IMR-90 (cell line): ENCODE results near the gene PTPRG. TPM values are rescaled to one million over a fixed set of nuclear protein-coding genes. Genes with fewer than 3 reads are reported as not detected.

ENCODE experiments used
- ATAC-seq: fragments of 200-7000 bp; cut with Tn5 transposase; 2 replicates; pipeline ENCODE4 v1.9.1; 2020; ENCODE audit warnings: low read depth, mild to moderate bottlenecking, moderate library complexity
- BruUV-seq: library from RNA; stranded (reverse); fragments of 400-500 nt; replicated peaks from 2 replicates; lab custom pipeline; 2021; lab: Mats Ljungman, UMichigan
- CTCF ChIA-PET: fragments of 300-600 bp; formaldehyde crosslinking; extraction: SDS; loops from one replicate; lab custom pipeline; 2021; ENCODE audit warnings: antibody characterized with exemption; lab: Yijun Ruan, JAX
- POLR2A ChIA-PET: fragments of 300-600 bp; sonication (Branson Sonifier 250); formaldehyde crosslinking; loops from one replicate; lab custom pipeline; 2022; ENCODE audit warnings: antibody characterized with exemption; ENCODE audit not compliant: unreplicated experiment; lab: Charles Lee
- DNase-seq: peaks from one replicate; pipeline ENCODE4 v3.0.0; 2013
- H2AFZ ChIP-seq: replicated peaks from 2 replicates; pipeline ENCODE3; 2013; ENCODE audit warnings: low read length, mild to moderate bottlenecking; ENCODE audit not compliant: poor library complexity
- H2AK5ac ChIP-seq: 2 replicates; pipeline ENCODE4 v1.6.1; 2013; ENCODE audit warnings: low read depth, low read length, inconsistent platforms
- H2AK9ac ChIP-seq: replicated peaks from 2 replicates; pipeline ENCODE3; 2013; ENCODE audit warnings: mild to moderate bottlenecking, low read depth, low read length, moderate library complexity; ENCODE audit not compliant: poor library complexity
- H2BK120ac ChIP-seq: 2 replicates; pipeline ENCODE4 v1.6.1; 2013; ENCODE audit warnings: low read depth, low read length, inconsistent platforms
- H2BK15ac ChIP-seq: 3 replicates; pipeline ENCODE4 v1.6.1; 2013; ENCODE audit warnings: low read depth, low read length, inconsistent platforms
- H2BK20ac ChIP-seq: 2 replicates; pipeline ENCODE4 v1.6.1; 2013; ENCODE audit warnings: low read depth, mild to moderate bottlenecking, inconsistent platforms, low read length, moderate library complexity
- H2BK5ac ChIP-seq: 2 replicates; pipeline ENCODE4 v1.6.1; 2013; ENCODE audit warnings: mild to moderate bottlenecking, low read depth, low read length, inconsistent platforms; ENCODE audit not compliant: poor library complexity, severe bottlenecking
- H3K14ac ChIP-seq: replicated peaks from 2 replicates; pipeline ENCODE4 v1.6.1; 2013; ENCODE audit warnings: low read depth, low read length, inconsistent platforms
- H3K18ac ChIP-seq: 2 replicates; pipeline ENCODE4 v1.6.1; 2013; ENCODE audit warnings: low read depth, low read length, control low read depth
- H3K23ac ChIP-seq: 2 replicates; pipeline ENCODE4 v1.6.1; 2013; ENCODE audit warnings: low read depth, low read length, inconsistent platforms
- H3K27ac ChIP-seq: 2 replicates; pipeline ENCODE4 v1.5.1; 2013; ENCODE audit warnings: mild to moderate bottlenecking, control low read depth, low read length; ENCODE audit not compliant: insufficient read depth
- H3K27me3 ChIP-seq: 2 replicates; pipeline ENCODE4 v1.6.1; 2013; ENCODE audit warnings: low read length; ENCODE audit not compliant: control insufficient read depth, insufficient read depth
- H3K36me3 ChIP-seq: 2 replicates; pipeline ENCODE4 v1.6.1; 2013; ENCODE audit warnings: low read length, mixed read lengths; ENCODE audit not compliant: control insufficient read depth, insufficient read depth
- H3K4ac ChIP-seq: 2 replicates; pipeline ENCODE4 v1.6.1; 2013; ENCODE audit warnings: low read depth, low read length, inconsistent platforms
- H3K4me1 ChIP-seq: 2 replicates; pipeline ENCODE4 v1.6.1; 2013; ENCODE audit warnings: low read length, mixed read lengths; ENCODE audit not compliant: control insufficient read depth, insufficient read depth
- H3K4me2 ChIP-seq: 2 replicates; pipeline ENCODE4 v1.6.1; 2013; ENCODE audit warnings: low read depth, mild to moderate bottlenecking, control low read depth, low read length, moderate library complexity
- H3K4me3 ChIP-seq: 2 replicates; pipeline ENCODE4 v1.5.1; 2013; ENCODE audit warnings: low read depth, mild to moderate bottlenecking, control low read depth, low read length, moderate library complexity; ENCODE audit not compliant: insufficient read depth
- H3K56ac ChIP-seq: 2 replicates; pipeline ENCODE4 v1.6.1; 2013; ENCODE audit warnings: low read length, inconsistent platforms; ENCODE audit not compliant: insufficient read depth; ENCODE audit errors: extremely low read depth
- H3K79me1 ChIP-seq, 2 experiments: 2 replicates each; pipeline ENCODE4 v1.6.1; 2013; ENCODE audit warnings: low read length in 2 of 2, inconsistent platforms in 1 of 2, low read depth in 1 of 2
- H3K9ac ChIP-seq: 2 replicates; pipeline ENCODE4 v1.6.1; 2013; ENCODE audit warnings: low read depth, low read length, control low read depth
- H3K9me1 ChIP-seq: 2 replicates; pipeline ENCODE4 v1.6.1; 2013; ENCODE audit warnings: low read length, inconsistent platforms; ENCODE audit not compliant: insufficient read depth
- H3K9me3 ChIP-seq: 2 replicates; pipeline ENCODE4 v1.6.1; 2013; ENCODE audit warnings: low read length; ENCODE audit not compliant: control insufficient read depth, insufficient read depth
- H4K20me1 ChIP-seq: 2 replicates; pipeline ENCODE4 v1.6.1; 2013; ENCODE audit warnings: low read length, inconsistent platforms; ENCODE audit not compliant: insufficient read depth
- H4K5ac ChIP-seq: 2 replicates; pipeline ENCODE4 v1.6.1; 2013; ENCODE audit warnings: mild to moderate bottlenecking, low read depth, low read length, control low read depth
- H4K8ac ChIP-seq, 2 experiments: 2 replicates each; pipeline ENCODE4 v1.6.1; 2013; ENCODE audit warnings: low read depth in 2 of 2, low read length in 2 of 2, control low read depth in 1 of 2, inconsistent platforms in 1 of 2
- H4K91ac ChIP-seq: 2 replicates; pipeline ENCODE4 v1.6.1; 2013; ENCODE audit warnings: low read depth, low read length, inconsistent platforms; ENCODE audit not compliant: insufficient read depth
- BHLHE40 ChIP-seq: fragments of 150-350 bp; IDR thresholded peaks from 2 replicates; pipeline ENCODE4 v1.6.1; 2016; ENCODE audit warnings: mild to moderate bottlenecking, low read depth, low read length
- CEBPB ChIP-seq: IDR thresholded peaks from 2 replicates; pipeline ENCODE4 v1.6.1; 2012; ENCODE audit warnings: low read depth, low read length, improper control_type of control experiment
- CHD1 ChIP-seq: IDR thresholded peaks from 2 replicates; pipeline ENCODE4 v1.6.1; 2012; ENCODE audit warnings: low read depth, low read length, improper control_type of control experiment
- CTCF ChIP-seq: conservative IDR thresholded peaks from 2 replicates; pipeline ENCODE4 v1.5.1; 2012; ENCODE audit warnings: mild to moderate bottlenecking, low read depth, low read length, improper control_type of control experiment
- ELK1 ChIP-seq: fragments of 150-350 bp; IDR thresholded peaks from 2 replicates; pipeline ENCODE4 v1.6.1; 2016; ENCODE audit warnings: low read depth, mild to moderate bottlenecking, low read length, moderate library complexity, borderline replicate concordance
- FOS ChIP-seq: fragments of 150-350 bp; IDR thresholded peaks from 2 replicates; pipeline ENCODE4 v1.6.1; 2016; ENCODE audit warnings: low read depth, low read length
- MAFK ChIP-seq: IDR thresholded peaks from 2 replicates; pipeline ENCODE4 v1.6.1; 2012; ENCODE audit warnings: low read depth, low read length, improper control_type of control experiment
- MAZ ChIP-seq: IDR thresholded peaks from 2 replicates; pipeline ENCODE4 v1.6.1; 2012; ENCODE audit warnings: low read depth, mild to moderate bottlenecking, low read length, improper control_type of control experiment, moderate library complexity, borderline replicate concordance
- MXI1 ChIP-seq: IDR thresholded peaks from 2 replicates; pipeline ENCODE4 v1.6.1; 2012; ENCODE audit warnings: low read depth, mild to moderate bottlenecking, low read length, moderate library complexity, borderline replicate concordance
- NFE2L2 ChIP-seq: fragments of 150-350 bp; IDR thresholded peaks from 2 replicates; pipeline ENCODE4 v1.6.1; 2016; ENCODE audit warnings: low read depth, mild to moderate bottlenecking, low read length
- POLR2A ChIP-seq: IDR thresholded peaks from 2 replicates; pipeline ENCODE4 v1.6.1; 2012; ENCODE audit warnings: mild to moderate bottlenecking, low read depth, low read length
- RAD21 ChIP-seq: IDR thresholded peaks from 2 replicates; pipeline ENCODE4 v1.6.1; 2012; ENCODE audit warnings: low read length, improper control_type of control experiment
- RCOR1 ChIP-seq: IDR thresholded peaks from 2 replicates; pipeline ENCODE4 v1.6.1; 2012; ENCODE audit warnings: mild to moderate bottlenecking, low read length, improper control_type of control experiment; ENCODE audit not compliant: insufficient replicate concordance
- RFX5 ChIP-seq: IDR thresholded peaks from 2 replicates; pipeline ENCODE4 v1.8.0; 2012; ENCODE audit warnings: low read depth, mild to moderate bottlenecking, low read length, moderate library complexity
- SMC3 ChIP-seq: fragments of 150-350 bp; IDR thresholded peaks from 2 replicates; pipeline ENCODE4 v1.6.1; 2016; ENCODE audit warnings: low read depth, mild to moderate bottlenecking, antibody characterized with exemption, low read length, moderate library complexity
- USF2 ChIP-seq: fragments of 150-350 bp; IDR thresholded peaks from 2 replicates; pipeline ENCODE4 v1.6.1; 2017; ENCODE audit warnings: mild to moderate bottlenecking, antibody characterized with exemption, low read length, low read depth
- WGBS, 2 experiments: methylation state at CpG; one replicate each; pipeline versions ENCODE4 v1.1.5 to v1.1.7; 2013; ENCODE audit warnings: missing lambda C conversion rate in 2 of 2; ENCODE audit not compliant: insufficient read length in 1 of 2; ENCODE audit errors: extremely low coverage in 2 of 2; 5-methylcytosine and 5-hydroxymethylcytosine counted together
- dilution Hi-C: fragments of 300-500 bp; cut with HindIII; formaldehyde crosslinking; loops from one replicate; pipeline ENCODE4 v1.14.3; 2018; ENCODE audit warnings: low sequenced_read_pairs; ENCODE audit not compliant: unreplicated experiment
- in situ Hi-C: fragments of 300-500 bp; cut with MboI; formaldehyde crosslinking; loops from 3 replicates; pipeline ENCODE4 v1.14.3; 2019; ENCODE audit warnings: low sequenced_read_pairs, inconsistent platforms, mixed read lengths
- intact Hi-C: fragments of 100-400 bp; cut with micrococcal nuclease; formaldehyde crosslinking; loops from 2 replicates; pipeline ENCODE4 v1.10.0; 2022
- polyA plus RNA-seq, 3 experiments: library from polyadenylated mRNA; depleted of rRNA; stranded (reverse); fragments of >200 nt; gene quantifications; 2 replicates each; pipeline ENCODE4 v1.2.3, GENCODE V29; 2012; ENCODE audit warnings: low replicate concordance in 1 of 3
- total RNA-seq: library from RNA; depleted of rRNA; stranded (reverse); fragments of >200 nt; gene quantifications from 2 replicates; pipeline ENCODE4 v1.2.3, GENCODE V29; 2012

Gene PTPRG
- total and polyA plus RNA-seq, 2 of the 4 experiments (the other 2 are of a cell fraction), result 7.7 to 31.0 TPM

DNA sequence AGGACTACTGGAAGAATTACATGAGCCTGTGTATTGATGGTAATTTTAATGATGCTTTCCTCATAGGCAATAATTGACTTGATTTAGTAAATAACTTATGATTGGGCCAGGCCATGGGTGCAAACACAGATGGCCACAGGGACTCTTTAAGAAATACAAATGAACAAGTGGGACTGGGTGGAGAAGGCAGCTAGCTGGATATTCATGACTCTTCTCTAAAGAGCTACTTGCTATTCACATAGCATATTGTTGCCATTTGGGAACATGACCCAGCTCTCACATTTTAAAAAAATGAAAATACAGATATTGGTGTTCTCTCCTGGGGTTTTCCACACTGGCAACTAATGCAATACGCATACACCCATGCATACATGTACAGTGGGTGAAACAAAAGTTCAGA lies 178.3 kb downstream of the PTPRG start:
- H3K36me3 ChIP-seq, result no peaks in the 10 kb centered on the region
- no peak overlapping the region for H3K4me2 ChIP-seq
- H3K79me1 ChIP-seq, result peaks cover 10 to 44% of the 10 kb centered on the region in 2 experiments
- intact Hi-C loops (no loop called here), dilution Hi-C loops (no loop called here), in situ Hi-C loops (no loop called here)
- no peak overlapping the region for H2BK120ac ChIP-seq
- H3K27me3 ChIP-seq, result no peaks in the 10 kb centered on the region
- no peaks in the 10 kb centered on the region for H3K4me1 ChIP-seq
- no peak overlapping the region for H2AK9ac ChIP-seq
- H3K27ac ChIP-seq, result no peak overlapping the region
- no peaks in the 10 kb centered on the region for H3K9me3 ChIP-seq
- H3K9me1 ChIP-seq, result no peaks in the 10 kb centered on the region
- no peak overlapping the region for H2BK15ac ChIP-seq
- no peak overlapping the region for H3K4ac ChIP-seq
- no peak for ATAC-seq
- no peak overlapping the region for H3K9ac ChIP-seq
- CTCF ChIA-PET, result no interaction called here
- POLR2A ChIA-PET, result no interaction called here
- H2AK5ac ChIP-seq, result no peak overlapping the region
- no peak overlapping the region for H3K4me3 ChIP-seq
- no peak overlapping the region for H4K91ac ChIP-seq
- no peak overlapping the region for H2BK5ac ChIP-seq
- no peak overlapping the region for H3K56ac ChIP-seq
- no peak overlapping the region for H3K14ac ChIP-seq
- no CpG with 5 or more reads among the region's 1 CpG for WGBS, 2 experiments
- DNase-seq, result no peak
- BruUV-seq, result no TSS peak
- H3K18ac ChIP-seq, result no peak overlapping the region
- H2AFZ ChIP-seq, result no peak overlapping the region
- H4K20me1 ChIP-seq, result peaks cover 7% of the 10 kb centered on the region; the same call in 1 of the 2 replicates
- H4K8ac ChIP-seq, result no peak overlapping the region
- H4K5ac ChIP-seq, result no peak overlapping the region
- TF ChIP-seq MXI1 (no peak), NFE2L2 (no peak), MAZ (no peak), RCOR1 (no peak), MAFK (no peak), USF2 (no peak), FOS (no peak), POLR2A (no peak), RAD21 (no peak), CEBPB (no peak), RFX5 (no peak), SMC3 (no peak), ELK1 (no peak), CHD1 (no peak), BHLHE40 (no peak), CTCF (no peak)
- H2BK20ac ChIP-seq, result no peak overlapping the region
- H3K23ac ChIP-seq, result no peak overlapping the region
